HepG2 (cell line): ENCODE data around the gene SLC22A4.
A peak's percentile ranks its signal among the peaks of the same experiment; 100 is the strongest.

Source experiments
- ATF7 ChIP-seq, 2 experiments: fragments of 450-650 bp in 1 of 2; sonication (generic) in 1 of 2; formaldehyde crosslinking in 1 of 2; IDR thresholded peaks; 2 replicates each; pipeline versions ENCODE4 v1.4.0 to v1.6.1; 2016 to 2020; ENCODE audit warnings: antibody characterized with exemption in 1 of 2, mild to moderate bottlenecking in 1 of 2, missing genetic modification reagents in 1 of 2
- BHLHE40 ChIP-seq: IDR thresholded peaks from 2 replicates; pipeline ENCODE4 v1.6.1; 2011; ENCODE audit warnings: low read length, improper control_type of control experiment
- ESRRA ChIP-seq: sonication (generic); formaldehyde crosslinking; IDR thresholded peaks from 2 replicates; pipeline ENCODE4 v1.5.1; 2020; ENCODE audit warnings: mild to moderate bottlenecking, low read depth, missing genetic modification reagents
- FIP1L1 ChIP-seq: fragments of 200-400 bp; formaldehyde crosslinking; IDR thresholded peaks from 2 replicates; pipeline ENCODE4 v1.6.1; 2018; ENCODE audit warnings: low read depth, mild to moderate bottlenecking, low read length, moderate library complexity, borderline replicate concordance; ENCODE audit not compliant: insufficient read depth
- IRF2 ChIP-seq: IDR thresholded peaks from 2 replicates; pipeline ENCODE4 v1.6.1; 2018; ENCODE audit warnings: missing genetic modification reagents, missing compliant biosample characterization
- MAX ChIP-seq: IDR thresholded peaks from 2 replicates; pipeline ENCODE4 v1.6.1; 2012; ENCODE audit warnings: inconsistent platforms
- NCOA2 ChIP-seq: sonication (generic); formaldehyde crosslinking; IDR thresholded peaks from 2 replicates; pipeline ENCODE4 v1.8.0; 2022; ENCODE audit warnings: inconsistent platforms
- ZNF224 ChIP-seq: sonication (generic); formaldehyde crosslinking; IDR thresholded peaks from 2 replicates; pipeline ENCODE4 v1.5.0; 2020; ENCODE audit warnings: mild to moderate bottlenecking, missing genetic modification reagents
- ZNF232 ChIP-seq: sonication (generic); formaldehyde crosslinking; IDR thresholded peaks from 2 replicates; pipeline ENCODE4 v1.4.0; 2020; ENCODE audit warnings: missing genetic modification reagents, borderline replicate concordance
- ZNF777 ChIP-seq: sonication (generic); formaldehyde crosslinking; IDR thresholded peaks from 2 replicates; pipeline ENCODE4 v1.4.0; 2020; ENCODE audit warnings: missing genetic modification reagents
- ZSCAN30 ChIP-seq: sonication (generic); formaldehyde crosslinking; IDR thresholded peaks from 2 replicates; pipeline ENCODE4 v1.5.0; 2020; ENCODE audit warnings: mild to moderate bottlenecking, missing genetic modification reagents
- TF ChIP-seq, protein P1 (sequence below), 2 experiments: sonication (generic) in 1 of 2; formaldehyde crosslinking in 1 of 2; IDR thresholded peaks; 2 replicates each; pipeline versions ENCODE4 v1.6.1 to v1.9.0; 2014 to 2022; ENCODE audit warnings: antibody characterized with exemption in 1 of 2, borderline replicate concordance in 1 of 2, inconsistent platforms in 1 of 2, low read depth in 1 of 2, missing genetic modification reagents in 1 of 2
- TF ChIP-seq, protein P2 (sequence below): sonication (generic); formaldehyde crosslinking; IDR thresholded peaks from 2 replicates; pipeline ENCODE4 v1.4.0; 2020; ENCODE audit warnings: missing genetic modification reagents

GRCh38 chr5:132369474-132370180 is 75.4 kb downstream of the SLC22A4 start, which contains the start of gene SLC22A5:
- TF ChIP-seq ZSCAN30: no peak
- TF ChIP-seq ESRRA (CRISPR knock-in tag): no peak
- TF ChIP-seq IRF2 (CRISPR knock-in tag): no peak; the same call in 1 of the 2 replicates
- TF ChIP-seq, protein P1, sequence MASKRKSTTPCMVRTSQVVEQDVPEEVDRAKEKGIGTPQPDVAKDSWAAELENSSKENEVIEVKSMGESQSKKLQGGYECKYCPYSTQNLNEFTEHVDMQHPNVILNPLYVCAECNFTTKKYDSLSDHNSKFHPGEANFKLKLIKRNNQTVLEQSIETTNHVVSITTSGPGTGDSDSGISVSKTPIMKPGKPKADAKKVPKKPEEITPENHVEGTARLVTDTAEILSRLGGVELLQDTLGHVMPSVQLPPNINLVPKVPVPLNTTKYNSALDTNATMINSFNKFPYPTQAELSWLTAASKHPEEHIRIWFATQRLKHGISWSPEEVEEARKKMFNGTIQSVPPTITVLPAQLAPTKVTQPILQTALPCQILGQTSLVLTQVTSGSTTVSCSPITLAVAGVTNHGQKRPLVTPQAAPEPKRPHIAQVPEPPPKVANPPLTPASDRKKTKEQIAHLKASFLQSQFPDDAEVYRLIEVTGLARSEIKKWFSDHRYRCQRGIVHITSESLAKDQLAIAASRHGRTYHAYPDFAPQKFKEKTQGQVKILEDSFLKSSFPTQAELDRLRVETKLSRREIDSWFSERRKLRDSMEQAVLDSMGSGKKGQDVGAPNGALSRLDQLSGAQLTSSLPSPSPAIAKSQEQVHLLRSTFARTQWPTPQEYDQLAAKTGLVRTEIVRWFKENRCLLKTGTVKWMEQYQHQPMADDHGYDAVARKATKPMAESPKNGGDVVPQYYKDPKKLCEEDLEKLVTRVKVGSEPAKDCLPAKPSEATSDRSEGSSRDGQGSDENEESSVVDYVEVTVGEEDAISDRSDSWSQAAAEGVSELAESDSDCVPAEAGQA (IDR thresholded peaks at IDR 0.05; ENCODE audit: low read depth): no peak
- TF ChIP-seq, protein P1 (CRISPR knock-in tag; IDR thresholded peaks at IDR 0.05; ENCODE audit: borderline replicate concordance): peak; percentile 85
- no peak for TF ChIP-seq ATF7 (IDR thresholded peaks at IDR 0.05)
- no peak for TF ChIP-seq ATF7 (CRISPR knock-in tag; IDR thresholded peaks at IDR 0.05)
- TF ChIP-seq ZNF232: peak; percentile 46; the same call in 1 of the 2 replicates
- no peak for TF ChIP-seq ZNF224 (CRISPR knock-in tag)
- no peak; the same call in 1 of the 2 replicates for TF ChIP-seq NCOA2 (CRISPR knock-in tag)
- no peak for TF ChIP-seq FIP1L1
- TF ChIP-seq MAX: peak; percentile 81
- peak; percentile 86 for TF ChIP-seq ZNF777 (CRISPR knock-in tag)
- TF ChIP-seq, protein P2, sequence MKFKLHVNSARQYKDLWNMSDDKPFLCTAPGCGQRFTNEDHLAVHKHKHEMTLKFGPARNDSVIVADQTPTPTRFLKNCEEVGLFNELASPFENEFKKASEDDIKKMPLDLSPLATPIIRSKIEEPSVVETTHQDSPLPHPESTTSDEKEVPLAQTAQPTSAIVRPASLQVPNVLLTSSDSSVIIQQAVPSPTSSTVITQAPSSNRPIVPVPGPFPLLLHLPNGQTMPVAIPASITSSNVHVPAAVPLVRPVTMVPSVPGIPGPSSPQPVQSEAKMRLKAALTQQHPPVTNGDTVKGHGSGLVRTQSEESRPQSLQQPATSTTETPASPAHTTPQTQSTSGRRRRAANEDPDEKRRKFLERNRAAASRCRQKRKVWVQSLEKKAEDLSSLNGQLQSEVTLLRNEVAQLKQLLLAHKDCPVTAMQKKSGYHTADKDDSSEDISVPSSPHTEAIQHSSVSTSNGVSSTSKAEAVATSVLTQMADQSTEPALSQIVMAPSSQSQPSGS (CRISPR knock-in tag): no peak
- TF ChIP-seq BHLHE40: no peak
